Measurements from ENCODE around the gene EEF2K. TPM values are rescaled to one million over a fixed set of nuclear protein-coding genes. Genes with fewer than 3 reads are reported as not detected.

The EEF2K gene
- total and polyA plus RNA-seq, 2 of the 13 experiments (the other 11 are each of a cell fraction or from before 2014, with no cell fraction given) = 22.0 to 23.8 TPM

DNA sequence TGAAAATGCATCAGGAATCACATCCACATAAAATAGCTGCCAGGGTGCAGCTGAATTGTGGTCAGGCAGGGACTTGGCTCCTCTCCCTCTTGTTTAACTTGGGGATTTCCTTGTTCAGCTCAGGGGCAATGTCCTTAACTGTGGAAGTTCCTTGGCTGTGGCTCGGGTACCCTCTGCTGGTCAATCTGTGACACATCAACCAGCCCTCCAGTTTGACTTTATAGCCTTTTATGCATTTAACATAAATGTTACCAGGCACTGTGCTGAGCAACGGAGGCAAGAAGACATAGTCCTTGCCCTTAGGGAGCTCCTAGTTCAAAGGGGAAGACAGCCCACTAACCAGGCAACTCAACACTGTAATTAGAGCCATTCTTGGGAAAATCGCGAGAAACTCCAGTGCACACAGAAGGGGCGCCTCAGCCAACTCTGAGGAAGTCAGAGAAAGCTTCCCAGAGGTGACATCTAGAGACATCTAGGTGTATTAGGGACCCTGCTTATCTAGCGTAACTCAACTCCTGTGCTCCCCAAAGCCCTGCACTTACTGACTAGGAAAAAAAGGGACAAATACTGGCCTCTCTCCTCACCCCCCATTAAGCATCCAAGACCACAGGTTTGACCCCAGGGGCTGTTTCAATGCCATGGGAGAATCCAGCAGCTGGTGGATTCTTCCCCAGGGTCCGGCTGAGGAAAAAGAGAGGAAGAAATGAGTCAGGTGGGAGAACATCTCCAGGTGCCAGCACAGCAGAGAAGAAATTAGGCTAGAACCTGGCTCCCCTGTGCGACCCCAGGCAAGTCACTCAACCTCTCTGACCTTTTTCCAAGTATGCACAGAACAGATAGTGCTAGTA, 17.3 kb upstream of the EEF2K start (continued):
- TF ChIP-seq, protein P1, sequence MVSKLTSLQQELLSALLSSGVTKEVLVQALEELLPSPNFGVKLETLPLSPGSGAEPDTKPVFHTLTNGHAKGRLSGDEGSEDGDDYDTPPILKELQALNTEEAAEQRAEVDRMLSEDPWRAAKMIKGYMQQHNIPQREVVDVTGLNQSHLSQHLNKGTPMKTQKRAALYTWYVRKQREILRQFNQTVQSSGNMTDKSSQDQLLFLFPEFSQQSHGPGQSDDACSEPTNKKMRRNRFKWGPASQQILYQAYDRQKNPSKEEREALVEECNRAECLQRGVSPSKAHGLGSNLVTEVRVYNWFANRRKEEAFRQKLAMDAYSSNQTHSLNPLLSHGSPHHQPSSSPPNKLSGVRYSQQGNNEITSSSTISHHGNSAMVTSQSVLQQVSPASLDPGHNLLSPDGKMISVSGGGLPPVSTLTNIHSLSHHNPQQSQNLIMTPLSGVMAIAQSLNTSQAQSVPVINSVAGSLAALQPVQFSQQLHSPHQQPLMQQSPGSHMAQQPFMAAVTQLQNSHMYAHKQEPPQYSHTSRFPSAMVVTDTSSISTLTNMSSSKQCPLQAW (CRISPR knock-in tag; IDR thresholded peaks at IDR 0.05) = peak; percentile 37; the same call in 1 of the 2 replicates
- no peak for TF ChIP-seq ZNF329 (CRISPR knock-in tag; IDR thresholded peaks at IDR 0.05; ENCODE audit: low read depth)
- TF ChIP-seq ZNF724P (CRISPR knock-in tag; IDR thresholded peaks at IDR 0.05; ENCODE audit: borderline replicate concordance) = no peak; the same call in 1 of the 2 replicates
- TF ChIP-seq, protein P2, sequence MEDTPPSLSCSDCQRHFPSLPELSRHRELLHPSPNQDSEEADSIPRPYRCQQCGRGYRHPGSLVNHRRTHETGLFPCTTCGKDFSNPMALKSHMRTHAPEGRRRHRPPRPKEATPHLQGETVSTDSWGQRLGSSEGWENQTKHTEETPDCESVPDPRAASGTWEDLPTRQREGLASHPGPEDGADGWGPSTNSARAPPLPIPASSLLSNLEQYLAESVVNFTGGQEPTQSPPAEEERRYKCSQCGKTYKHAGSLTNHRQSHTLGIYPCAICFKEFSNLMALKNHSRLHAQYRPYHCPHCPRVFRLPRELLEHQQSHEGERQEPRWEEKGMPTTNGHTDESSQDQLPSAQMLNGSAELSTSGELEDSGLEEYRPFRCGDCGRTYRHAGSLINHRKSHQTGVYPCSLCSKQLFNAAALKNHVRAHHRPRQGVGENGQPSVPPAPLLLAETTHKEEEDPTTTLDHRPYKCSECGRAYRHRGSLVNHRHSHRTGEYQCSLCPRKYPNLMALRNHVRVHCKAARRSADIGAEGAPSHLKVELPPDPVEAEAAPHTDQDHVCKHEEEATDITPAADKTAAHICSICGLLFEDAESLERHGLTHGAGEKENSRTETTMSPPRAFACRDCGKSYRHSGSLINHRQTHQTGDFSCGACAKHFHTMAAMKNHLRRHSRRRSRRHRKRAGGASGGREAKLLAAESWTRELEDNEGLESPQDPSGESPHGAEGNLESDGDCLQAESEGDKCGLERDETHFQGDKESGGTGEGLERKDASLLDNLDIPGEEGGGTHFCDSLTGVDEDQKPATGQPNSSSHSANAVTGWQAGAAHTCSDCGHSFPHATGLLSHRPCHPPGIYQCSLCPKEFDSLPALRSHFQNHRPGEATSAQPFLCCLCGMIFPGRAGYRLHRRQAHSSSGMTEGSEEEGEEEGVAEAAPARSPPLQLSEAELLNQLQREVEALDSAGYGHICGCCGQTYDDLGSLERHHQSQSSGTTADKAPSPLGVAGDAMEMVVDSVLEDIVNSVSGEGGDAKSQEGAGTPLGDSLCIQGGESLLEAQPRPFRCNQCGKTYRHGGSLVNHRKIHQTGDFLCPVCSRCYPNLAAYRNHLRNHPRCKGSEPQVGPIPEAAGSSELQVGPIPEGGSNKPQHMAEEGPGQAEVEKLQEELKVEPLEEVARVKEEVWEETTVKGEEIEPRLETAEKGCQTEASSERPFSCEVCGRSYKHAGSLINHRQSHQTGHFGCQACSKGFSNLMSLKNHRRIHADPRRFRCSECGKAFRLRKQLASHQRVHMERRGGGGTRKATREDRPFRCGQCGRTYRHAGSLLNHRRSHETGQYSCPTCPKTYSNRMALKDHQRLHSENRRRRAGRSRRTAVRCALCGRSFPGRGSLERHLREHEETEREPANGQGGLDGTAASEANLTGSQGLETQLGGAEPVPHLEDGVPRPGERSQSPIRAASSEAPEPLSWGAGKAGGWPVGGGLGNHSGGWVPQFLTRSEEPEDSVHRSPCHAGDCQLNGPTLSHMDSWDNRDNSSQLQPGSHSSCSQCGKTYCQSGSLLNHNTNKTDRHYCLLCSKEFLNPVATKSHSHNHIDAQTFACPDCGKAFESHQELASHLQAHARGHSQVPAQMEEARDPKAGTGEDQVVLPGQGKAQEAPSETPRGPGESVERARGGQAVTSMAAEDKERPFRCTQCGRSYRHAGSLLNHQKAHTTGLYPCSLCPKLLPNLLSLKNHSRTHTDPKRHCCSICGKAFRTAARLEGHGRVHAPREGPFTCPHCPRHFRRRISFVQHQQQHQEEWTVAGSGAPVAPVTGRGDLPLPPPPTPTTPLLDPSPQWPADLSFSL (CRISPR knock-in tag; IDR thresholded peaks at IDR 0.05) = no peak
- TF ChIP-seq HDAC1 (CRISPR knock-in tag; IDR thresholded peaks at IDR 0.05) = no peak
- no peak for TF ChIP-seq NR2F1 (CRISPR knock-in tag; IDR thresholded peaks at IDR 0.05)
- TF ChIP-seq, protein P3, sequence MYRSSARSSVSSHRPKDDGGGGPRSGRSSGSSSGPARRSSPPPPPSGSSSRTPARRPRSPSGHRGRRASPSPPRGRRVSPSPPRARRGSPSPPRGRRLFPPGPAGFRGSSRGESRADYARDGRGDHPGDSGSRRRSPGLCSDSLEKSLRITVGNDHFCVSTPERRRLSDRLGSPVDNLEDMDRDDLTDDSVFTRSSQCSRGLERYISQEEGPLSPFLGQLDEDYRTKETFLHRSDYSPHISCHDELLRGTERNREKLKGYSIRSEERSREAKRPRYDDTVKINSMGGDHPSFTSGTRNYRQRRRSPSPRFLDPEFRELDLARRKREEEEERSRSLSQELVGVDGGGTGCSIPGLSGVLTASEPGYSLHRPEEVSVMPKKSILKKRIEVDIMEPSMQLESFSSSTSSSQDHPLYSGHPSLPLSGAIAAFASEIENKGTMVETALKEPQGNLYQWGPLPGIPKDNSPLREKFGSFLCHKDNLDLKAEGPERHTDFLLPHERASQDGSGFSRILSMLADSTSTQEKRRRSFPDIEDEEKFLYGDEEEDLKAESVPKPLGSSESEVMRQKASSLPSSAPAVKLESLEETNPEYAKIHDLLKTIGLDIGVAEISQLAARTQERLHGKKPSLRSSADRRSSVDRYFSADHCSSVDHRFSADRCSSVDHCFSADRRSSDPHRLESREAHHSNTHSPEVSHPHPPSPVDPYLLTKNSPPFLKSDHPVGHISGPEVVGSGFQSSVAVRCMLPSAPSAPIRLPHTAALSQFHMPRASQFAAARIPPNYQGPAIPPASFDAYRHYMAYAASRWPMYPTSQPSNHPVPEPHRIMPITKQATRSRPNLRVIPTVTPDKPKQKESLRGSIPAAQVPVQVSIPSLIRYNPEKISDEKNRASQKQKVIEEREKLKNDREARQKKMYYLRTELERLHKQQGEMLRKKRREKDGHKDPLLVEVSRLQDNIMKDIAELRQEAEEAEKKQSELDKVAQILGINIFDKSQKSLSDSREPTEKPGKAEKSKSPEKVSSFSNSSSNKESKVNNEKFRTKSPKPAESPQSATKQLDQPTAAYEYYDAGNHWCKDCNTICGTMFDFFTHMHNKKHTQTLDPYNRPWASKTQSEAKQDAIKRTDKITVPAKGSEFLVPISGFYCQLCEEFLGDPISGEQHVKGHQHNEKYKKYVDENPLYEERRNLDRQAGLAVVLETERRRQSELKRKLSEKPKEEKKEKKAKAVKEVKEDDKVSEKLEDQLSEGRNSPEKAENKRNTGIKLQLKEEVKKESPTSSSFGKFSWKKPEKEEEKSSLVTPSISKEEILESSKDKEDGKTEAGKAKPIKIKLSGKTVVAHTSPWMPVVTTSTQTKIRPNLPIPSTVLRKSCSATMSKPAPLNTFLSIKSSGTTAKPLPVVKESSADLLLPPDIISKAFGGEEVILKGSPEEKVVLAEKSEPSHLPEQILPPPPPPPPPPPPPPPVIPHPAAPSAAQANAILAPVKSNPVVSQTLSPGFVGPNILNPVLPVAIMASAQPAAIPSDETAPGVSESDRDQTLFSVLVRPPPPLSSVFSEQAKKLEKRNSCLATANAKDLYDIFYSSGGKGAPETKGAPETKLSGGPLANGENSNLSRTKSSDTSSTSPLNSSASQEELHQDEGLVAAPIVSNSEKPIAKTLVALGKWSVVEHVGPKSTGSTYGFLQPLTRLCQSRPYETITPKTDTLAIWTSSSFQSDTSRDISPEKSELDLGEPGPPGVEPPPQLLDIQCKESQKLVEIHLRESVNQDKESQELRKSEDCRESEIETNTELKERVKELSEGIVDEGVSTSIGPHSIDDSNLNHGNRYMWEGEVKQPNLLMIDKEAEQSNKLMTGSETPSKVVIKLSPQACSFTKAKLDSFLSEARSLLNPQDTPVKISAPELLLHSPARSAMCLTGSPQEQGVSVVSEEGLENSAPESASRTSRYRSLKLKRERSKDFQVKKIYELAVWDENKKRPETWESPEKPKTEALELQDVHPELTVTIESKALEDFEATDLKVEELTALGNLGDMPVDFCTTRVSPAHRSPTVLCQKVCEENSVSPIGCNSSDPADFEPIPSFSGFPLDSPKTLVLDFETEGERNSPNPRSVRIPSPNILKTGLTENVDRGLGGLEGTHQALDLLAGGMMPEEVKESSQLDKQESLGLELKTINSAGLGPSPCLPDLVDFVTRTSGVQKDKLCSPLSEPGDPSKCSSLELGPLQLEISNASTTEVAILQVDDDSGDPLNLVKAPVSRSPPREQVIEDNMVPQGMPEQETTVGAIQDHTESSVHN (CRISPR knock-in tag; IDR thresholded peaks at IDR 0.05) = 0 out of 2 replicates have a peak, but pooled peaks have one; percentile 73
- TF ChIP-seq KDM4B (CRISPR knock-in tag; IDR thresholded peaks at IDR 0.05) = no peak

Measured in HepG2 (cell line).